Subcutaneous adipose tissue (tissue), 4 donors: ENCODE data around the gene APOA1. TPM values are rescaled to one million over a fixed set of nuclear protein-coding genes. Genes with fewer than 3 reads are reported as not detected.

Source experiments
- CTCF ChIP-seq: fragments of 450-650 bp; IDR thresholded peaks from one replicate; pipeline ENCODE4 v1.5.1; 2016; ENCODE audit warnings: low read depth, mild to moderate bottlenecking, control low read depth, antibody characterized with exemption, moderate library complexity
- total RNA-seq, 4 donors: library from RNA; depleted of rRNA; stranded (reverse); fragments of >200 nt; gene quantifications; one replicate each; pipeline ENCODE4 v1.1.0, GENCODE V29; 2016

APOA1 gene
- total RNA-seq, 4 donors from 2014 or later, result not detected

- TF ChIP-seq CTCF, result no peak
These were observed 30.2 kb upstream of the APOA1 start for GRCh38 chr11:116867619-116868018.

GRCh38 chr11:116866804-116867455, 29.5 kb upstream of the APOA1 start:
- no peak for TF ChIP-seq CTCF

DNA sequence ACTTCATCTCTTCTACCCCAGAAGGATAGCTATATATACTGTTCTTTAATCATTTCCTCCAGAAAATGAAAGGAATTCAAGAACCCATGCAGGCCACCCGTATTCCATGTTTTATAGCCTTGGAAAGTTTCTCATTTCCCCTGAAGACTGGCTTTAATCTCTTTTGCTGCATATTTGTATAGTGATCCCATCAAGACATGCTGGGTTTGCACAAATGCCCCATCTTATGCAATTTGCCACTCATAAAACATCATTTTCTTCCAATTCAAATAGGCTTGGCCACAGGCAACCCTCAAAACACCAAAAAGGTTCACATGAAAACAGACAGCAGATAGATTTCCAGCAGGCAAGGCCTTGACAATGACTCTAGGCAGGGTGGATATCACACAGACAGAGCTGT, 28.3 kb upstream of the APOA1 start:
- TF ChIP-seq CTCF, result no peak

DNA sequence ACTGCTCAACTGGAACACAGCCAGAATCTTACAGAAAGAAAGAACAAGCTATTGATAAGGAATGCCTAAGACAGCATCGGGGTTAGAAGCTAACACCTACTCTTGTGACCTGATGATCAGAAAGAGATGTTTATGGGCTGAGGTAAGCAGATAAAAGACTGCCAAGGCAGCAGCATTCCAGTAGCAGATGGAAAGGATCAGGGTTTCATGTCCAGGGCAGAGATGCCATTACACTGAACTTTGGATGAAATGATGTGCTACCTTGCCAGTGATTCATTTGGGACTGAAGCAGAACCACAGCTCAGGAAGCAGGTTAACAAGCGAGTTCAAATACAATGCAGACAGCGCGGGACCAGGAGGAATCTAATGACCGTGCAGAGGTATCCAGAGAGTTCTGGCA, 27.1 kb upstream of the APOA1 start:
- TF ChIP-seq CTCF, result no peak

DNA sequence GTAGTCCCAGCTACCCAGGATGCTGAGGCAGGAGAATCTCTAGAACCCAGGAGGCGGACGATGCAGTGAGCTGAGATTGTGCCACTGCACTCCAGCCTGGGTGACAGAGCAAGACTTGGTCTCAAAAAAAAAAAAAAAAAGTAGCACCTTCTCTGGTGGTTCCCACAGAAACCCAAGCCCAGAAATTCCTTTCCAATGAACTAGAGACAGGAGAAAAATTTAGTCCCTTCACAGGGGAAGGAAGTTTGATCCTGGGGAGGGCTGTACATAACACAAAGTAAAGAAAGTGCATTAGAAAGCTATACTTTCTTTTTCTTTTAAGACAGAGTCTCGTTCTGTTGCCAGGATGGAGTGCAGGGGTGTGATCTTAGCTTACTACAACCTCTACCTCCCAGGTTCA, 25.5 kb upstream of the APOA1 start:
- TF ChIP-seq CTCF, result no peak

GRCh38 chr11:116862185-116862584, 24.8 kb upstream of the APOA1 start:
- TF ChIP-seq CTCF, result no peak

DNA sequence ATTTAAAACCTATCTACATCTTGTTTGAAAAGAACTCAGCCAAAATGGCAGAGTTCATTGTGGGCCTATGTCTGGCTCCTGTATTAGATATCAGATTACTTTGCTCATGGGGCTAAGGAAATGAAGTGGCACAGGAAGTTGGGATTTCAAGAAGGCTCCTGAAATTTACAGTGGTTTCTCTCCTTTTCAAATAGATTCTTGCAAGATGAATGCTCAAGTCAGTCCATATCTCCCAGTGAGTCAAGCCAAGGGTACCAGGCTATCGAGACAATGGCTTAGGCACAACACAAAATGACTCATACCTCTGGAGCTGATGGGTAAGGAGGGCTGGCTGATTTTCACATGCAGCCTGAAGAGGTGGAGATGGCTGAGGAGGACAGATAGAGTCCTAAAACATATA, 24.1 kb upstream of the APOA1 start:
- no peak for TF ChIP-seq CTCF
